H1 (cell line): ENCODE results near the gene MC5R. TPM values are rescaled to one million over a fixed set of nuclear protein-coding genes. Genes with fewer than 3 reads are reported as not detected.

Experiments
- CTCF ChIA-PET: fragments of 300-600 bp; sonication (Branson Sonifier 250); formaldehyde crosslinking; loops from one replicate; lab custom pipeline; 2021; ENCODE audit not compliant: partially characterized antibody; lab: Charles Lee
- POLR2A ChIA-PET: fragments of 300-600 bp; sonication (Branson Sonifier 250); formaldehyde crosslinking; loops from one replicate; lab custom pipeline; 2021; ENCODE audit warnings: inconsistent platforms; ENCODE audit not compliant: partially characterized antibody; lab: Charles Lee
- DNase-seq, 2 experiments: peaks; one replicate each; pipeline versions ENCODE4 v3.0.0 to v3.0.0-alpha.2; 2010 to 2022; ENCODE audit warnings: low spot score in 2 of 2, low read depth in 1 of 2, mixed read lengths in 1 of 2
- FAIRE-seq: peaks from 2 replicates; lab custom pipeline; 2011; peaks lifted over from hg19 to GRCh38; lab: Jason Lieb, UNC
- H2AFZ ChIP-seq: 2 replicates; pipeline ENCODE4 v1.8.1; 2012; ENCODE audit warnings: low read length, inconsistent platforms
- H2AK5ac ChIP-seq: 2 replicates; pipeline ENCODE4 v1.6.1; 2013; ENCODE audit warnings: low read depth, low read length
- H2BK120ac ChIP-seq: replicated peaks from 2 replicates; pipeline ENCODE3; 2013; ENCODE audit warnings: low read depth, low read length, inconsistent platforms
- H2BK12ac ChIP-seq: 2 replicates; pipeline ENCODE4 v1.6.1; 2013; ENCODE audit warnings: low read depth, low read length
- H2BK15ac ChIP-seq: 2 replicates; pipeline ENCODE4 v1.6.1; 2013; ENCODE audit warnings: low read length
- H2BK20ac ChIP-seq: 2 replicates; pipeline ENCODE4 v1.6.1; 2013; ENCODE audit warnings: low read length
- H2BK5ac ChIP-seq: 2 replicates; pipeline ENCODE4 v1.6.1; 2013; ENCODE audit warnings: low read depth, low read length
- H3K14ac ChIP-seq: 2 replicates; pipeline ENCODE4 v1.6.1; 2013; ENCODE audit warnings: inconsistent platforms; ENCODE audit not compliant: insufficient read length
- H3K18ac ChIP-seq: 2 replicates; pipeline ENCODE4 v1.6.1; 2013; ENCODE audit warnings: low read length; ENCODE audit errors: extremely low read depth
- H3K23ac ChIP-seq: 2 replicates; pipeline ENCODE4 v1.6.1; 2013; ENCODE audit warnings: inconsistent platforms; ENCODE audit not compliant: insufficient read length
- H3K23me2 ChIP-seq: 2 replicates; pipeline ENCODE4 v1.6.1; 2013; ENCODE audit warnings: low read depth, low read length
- H3K27ac ChIP-seq: 2 replicates; pipeline ENCODE4 v1.6.1; 2011; ENCODE audit warnings: low read depth, low read length, inconsistent platforms
- H3K27me3 ChIP-seq, 4 experiments: replicated peaks in 1 of 4; 1 replicate in 1 of 4; 2 replicates in 3 of 4; pipeline versions ENCODE4 v1.6.1 to v1.8.1; 2011 to 2013; ENCODE audit warnings: low read length in 3 of 4, mild to moderate bottlenecking in 3 of 4, inconsistent platforms in 2 of 4, mixed read lengths in 2 of 4, moderate library complexity in 1 of 4; ENCODE audit not compliant: control insufficient read depth in 3 of 4, insufficient read depth in 3 of 4; ENCODE audit errors: extremely low read depth in 1 of 4
- H3K36me3 ChIP-seq, 4 experiments: 2 replicates each; pipeline versions ENCODE4 v1.6.1 to v1.8.1; 2011 to 2013; ENCODE audit warnings: mild to moderate bottlenecking in 4 of 4, low read length in 3 of 4, moderate library complexity in 2 of 4, control low read depth in 1 of 4, inconsistent platforms in 1 of 4; ENCODE audit not compliant: insufficient read depth in 4 of 4, control insufficient read depth in 2 of 4
- H3K4ac ChIP-seq: replicated peaks from 2 replicates; pipeline ENCODE3; 2013; ENCODE audit warnings: low read length, low read depth, mixed read lengths, inconsistent platforms; ENCODE audit not compliant: insufficient read length
- H3K4me1 ChIP-seq, 4 experiments: replicated peaks in 1 of 4; 1 replicate in 1 of 4; 2 replicates in 3 of 4; pipeline versions ENCODE4 v1.6.1 to v1.8.1; 2011 to 2013; ENCODE audit warnings: low read length in 3 of 4, inconsistent platforms in 2 of 4, mixed read lengths in 1 of 4; ENCODE audit not compliant: insufficient read depth in 4 of 4, control insufficient read depth in 3 of 4
- H3K4me2 ChIP-seq, 2 experiments: 2 replicates each; pipeline versions ENCODE4 v1.6.1 to v1.8.1; 2011 to 2013; ENCODE audit warnings: low read depth in 2 of 2, low read length in 2 of 2, control low read depth in 1 of 2, inconsistent platforms in 1 of 2, mild to moderate bottlenecking in 1 of 2; ENCODE audit not compliant: insufficient read depth in 1 of 2
- H3K4me3 ChIP-seq, 4 experiments: fragments of 200-600, 300-600 bp in 1 of 4; sonication (generic), shearing (Covaris generic), sonication (Bioruptor Twin) in 1 of 4; 2 replicates each; pipeline versions ENCODE4 v1.5.1 to v1.8.1; 2011 to 2016; ENCODE audit warnings: low read length in 4 of 4, low read depth in 3 of 4, control low read depth in 2 of 4, inconsistent platforms in 2 of 4, mild to moderate bottlenecking in 2 of 4, mixed read lengths in 1 of 4, moderate library complexity in 1 of 4; ENCODE audit not compliant: insufficient read depth in 2 of 4; ENCODE audit errors: extremely low read depth in 1 of 4
- H3K56ac ChIP-seq: replicated peaks from 2 replicates; pipeline ENCODE3; 2013; ENCODE audit warnings: low read depth, mild to moderate bottlenecking, mixed read lengths, low read length, inconsistent platforms; ENCODE audit not compliant: insufficient read length
- H3K79me1 ChIP-seq: 2 replicates; pipeline ENCODE4 v1.6.1; 2013; ENCODE audit warnings: low read depth, low read length, control low read depth
- H3K79me2 ChIP-seq, 2 experiments: 2 replicates each; pipeline versions ENCODE4 v1.6.1 to v1.8.1; 2012 to 2013; ENCODE audit warnings: low read length in 2 of 2, mild to moderate bottlenecking in 2 of 2, inconsistent platforms in 1 of 2; ENCODE audit not compliant: insufficient read depth in 2 of 2, control insufficient read depth in 1 of 2
- H3K9ac ChIP-seq, 4 experiments: replicated peaks in 1 of 4; 1 replicate in 1 of 4; 2 replicates in 3 of 4; pipeline versions ENCODE4 v1.6.1 to v1.8.1; 2011 to 2013; ENCODE audit warnings: low read depth in 3 of 4, low read length in 3 of 4, control low read depth in 2 of 4, mild to moderate bottlenecking in 2 of 4, moderate library complexity in 2 of 4, inconsistent platforms in 1 of 4; ENCODE audit errors: extremely low read depth in 1 of 4
- H3K9me3 ChIP-seq, 2 experiments: 2 replicates each; pipeline versions ENCODE4 v1.6.1 to v1.8.1; 2012 to 2013; ENCODE audit warnings: mild to moderate bottlenecking in 2 of 2, moderate library complexity in 2 of 2, control low read depth in 1 of 2, inconsistent platforms in 1 of 2, low read depth in 1 of 2, low read length in 1 of 2, mixed read lengths in 1 of 2; ENCODE audit not compliant: insufficient read depth in 2 of 2
- H4K20me1 ChIP-seq, 2 experiments: replicated peaks in 1 of 2; 2 replicates each; pipeline versions ENCODE3 to v1.8.1; 2011 to 2013; ENCODE audit warnings: inconsistent platforms in 2 of 2, low read length in 2 of 2, mild to moderate bottlenecking in 1 of 2; ENCODE audit not compliant: insufficient read depth in 2 of 2, control insufficient read depth in 1 of 2
- H4K5ac ChIP-seq: 2 replicates; pipeline ENCODE4 v1.6.1; 2013; ENCODE audit warnings: low read length, low read depth, mixed read lengths, inconsistent platforms; ENCODE audit not compliant: insufficient read length
- H4K8ac ChIP-seq: 2 replicates; pipeline ENCODE4 v1.8.0; 2013; ENCODE audit warnings: mild to moderate bottlenecking, moderate library complexity, low read length, inconsistent platforms; ENCODE audit not compliant: insufficient read depth; ENCODE audit errors: extremely low read depth
- H4K91ac ChIP-seq: replicated peaks from 2 replicates; pipeline ENCODE3; 2013; ENCODE audit warnings: low read length, mixed read lengths, inconsistent platforms; ENCODE audit not compliant: insufficient read length
- CEBPB ChIP-seq: IDR thresholded peaks from 2 replicates; pipeline ENCODE4 v1.6.1; 2012; ENCODE audit warnings: low read depth, low read length
- CHD1 ChIP-seq: IDR thresholded peaks from 2 replicates; pipeline ENCODE4 v1.6.1; 2012; ENCODE audit warnings: low read depth, low read length, improper control_type of control experiment
- CHD2 ChIP-seq: IDR thresholded peaks from 2 replicates; pipeline ENCODE4 v1.6.1; 2012; ENCODE audit warnings: low read length, improper control_type of control experiment
- EZH2 ChIP-seq: fragments of 200-600 bp; sonication (generic); IDR thresholded peaks from 2 replicates; pipeline ENCODE4 v1.7.1; 2012; ENCODE audit warnings: low read depth, mild to moderate bottlenecking, moderate library complexity, low read length, inconsistent platforms; ENCODE audit not compliant: severe bottlenecking
- JUND ChIP-seq: IDR thresholded peaks from 2 replicates; pipeline ENCODE4 v1.6.1; 2011; ENCODE audit warnings: mild to moderate bottlenecking, improper control_type of control experiment, low read length
- KDM4A ChIP-seq: IDR thresholded peaks from one replicate; pipeline ENCODE4 v1.7.1; 2012; ENCODE audit warnings: low read depth, mild to moderate bottlenecking, moderate library complexity, low read length, inconsistent platforms; ENCODE audit not compliant: severe bottlenecking
- POU5F1 ChIP-seq: IDR thresholded peaks from 2 replicates; pipeline ENCODE4 v1.6.1; 2011; ENCODE audit warnings: low read depth, mild to moderate bottlenecking, low read length, moderate library complexity
- RXRA ChIP-seq: IDR thresholded peaks from 2 replicates; pipeline ENCODE4 v1.6.1; 2011; ENCODE audit warnings: low read depth, mild to moderate bottlenecking, low read length, moderate library complexity; ENCODE audit not compliant: insufficient read depth
- TAF7 ChIP-seq: optimal IDR thresholded peaks from 2 replicates; pipeline ENCODE3; 2011; ENCODE audit warnings: low read depth, mild to moderate bottlenecking, inconsistent platforms, low read length, moderate library complexity, borderline replicate concordance
- YY1 ChIP-seq: IDR thresholded peaks from 2 replicates; pipeline ENCODE4 v1.6.1; 2011; ENCODE audit warnings: low read depth, mild to moderate bottlenecking, low read length
- WGBS, 2 experiments: shearing (Covaris generic) in 1 of 2; methylation state at CpG; one replicate each; pipeline versions ENCODE4 v1.1.6 to v1.1.7; 2013 to 2015; ENCODE audit warnings: low lambda C conversion rate in 2 of 2, mixed read lengths in 2 of 2, inconsistent platforms in 1 of 2, low coverage in 1 of 2, missing lambda C conversion rate in 1 of 2; ENCODE audit not compliant: insufficient replicate concordance in 2 of 2, insufficient coverage in 1 of 2, insufficient read length in 1 of 2; ENCODE audit errors: extremely low coverage in 1 of 2, missing lambda C conversion rate in 1 of 2; 5-methylcytosine and 5-hydroxymethylcytosine counted together
- polyA plus RNA-seq, 7 experiments: library from polyadenylated mRNA; depleted of rRNA in 3 of 7; stranded (reverse) in 5 of 7; unstranded in 2 of 7; fragments of >200 nt in 5 of 7; fragments of 200-250 nt in 2 of 7; gene quantifications; 1 replicate in 5 of 7; 2 replicates in 1 of 7; 4 replicates in 1 of 7; pipeline versions ENCODE4 v1.2.1 to v1.2.3, GENCODE V29; 2011 to 2013; ENCODE audit warnings: missing spikeins in 2 of 7, mixed read lengths in 2 of 7
- total RNA-seq: library from RNA; stranded (reverse); fragmentation: NEBNext Ultra II Directional; extraction: Animal tissue kit (Norgen Biotek cat#: 25700); gene quantifications from 2 replicates; pipeline ENCODE4 v1.2.1, GENCODE V29; 2021
- TF ChIP-seq, protein P1 (sequence below): IDR thresholded peaks from 2 replicates; pipeline ENCODE4 v1.6.1; 2011; ENCODE audit warnings: low read length, improper control_type of control experiment

The MC5R gene
- total and polyA plus RNA-seq, 2 of the 8 experiments (the other 6 are each of a cell fraction or from before 2014, with no cell fraction given) = 0.37 to 1.4 TPM

- Histone ChIP-seq H3K27me3 (peaks cover 2 to 32% (median 25%) of the 10 kb centered on the region in 4 experiments), H3K79me1 (no peaks in the 10 kb centered on the region), H3K4me1 (peaks cover 0 to 4% (median 1%) of the 10 kb centered on the region in 4 experiments; a peak in 3 of 7 replicates), H3K27ac (no peak overlapping the region), H3K18ac (no peak overlapping the region; the same call in 1 of the 2 replicates), H2BK5ac (no peak overlapping the region), H4K5ac (no peak overlapping the region), H3K23me2 (peaks cover 8% of the 10 kb centered on the region), H3K23ac (no peak overlapping the region), H3K9ac (0 out of 7 replicates have a peak overlapping the region, but pooled peaks of 1 of the 4 experiments have one; percentile 24), H3K56ac (no peak overlapping the region), H3K14ac (no peak overlapping the region), H3K36me3 (no peaks in the 10 kb centered on the region), H2BK15ac (peak overlapping the region; percentile 67; the same call in 1 of the 2 replicates), H2BK20ac (no peak overlapping the region), H2BK12ac (no peak overlapping the region), H2AFZ (peak overlapping the region; percentile 71; the same call in 1 of the 2 replicates), H3K79me2 (no peaks in the 10 kb centered on the region), H4K8ac (no peak overlapping the region; the same call in 1 of the 2 replicates), H3K4me3 (peak overlapping the region; percentile 32 to 57 (median 48)), H4K91ac (no peak overlapping the region), H4K20me1 (no peaks in the 10 kb centered on the region), H2BK120ac (no peak overlapping the region), H2AK5ac (no peak overlapping the region), H3K9me3 (no peaks in the 10 kb centered on the region), H3K4ac (no peak overlapping the region), H3K4me2 (peak overlapping the region; percentile 76)
- CTCF ChIA-PET = interaction anchor here (1.2 to 2.1 kb wide), 4 partner anchors 38 to 119 kb away, joined by 4 to 8 read pairs (median 5); partner anchors contain the start of gene MC5R
- WGBS, 2 experiments = 8% methylated on average over 42 of the region's 51 CpGs; no CpG with 5 or more reads in 1 of the 2 experiments
- peak in 1 of 2 experiments; percentile 53 for DNase-seq
- POLR2A ChIA-PET = no interaction called here
- FAIRE-seq = no peak
- no peak for TF ChIP-seq CEBPB
- no peak for TF ChIP-seq JUND
- no peak for TF ChIP-seq YY1
- peak; percentile 54 for TF ChIP-seq EZH2
- TF ChIP-seq POU5F1 = no peak
- peak; percentile 68 for TF ChIP-seq KDM4A
- TF ChIP-seq, protein P1, sequence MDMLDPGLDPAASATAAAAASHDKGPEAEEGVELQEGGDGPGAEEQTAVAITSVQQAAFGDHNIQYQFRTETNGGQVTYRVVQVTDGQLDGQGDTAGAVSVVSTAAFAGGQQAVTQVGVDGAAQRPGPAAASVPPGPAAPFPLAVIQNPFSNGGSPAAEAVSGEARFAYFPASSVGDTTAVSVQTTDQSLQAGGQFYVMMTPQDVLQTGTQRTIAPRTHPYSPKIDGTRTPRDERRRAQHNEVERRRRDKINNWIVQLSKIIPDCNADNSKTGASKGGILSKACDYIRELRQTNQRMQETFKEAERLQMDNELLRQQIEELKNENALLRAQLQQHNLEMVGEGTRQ = no peak
- no peak for TF ChIP-seq CHD1
- no peak for TF ChIP-seq RXRA
- no peak for TF ChIP-seq TAF7
- TF ChIP-seq CHD2 = no peak
Observed at GRCh38 chr18:13868501-13869271, 44.7 kb downstream of the MC5R start.
